GM12892 (cell line): ENCODE data around the gene BCL2L12.

Experiments used
- DNase-seq: peaks from one replicate; pipeline ENCODE4 v3.0.0; 2011; ENCODE audit not compliant: insufficient read length
- FAIRE-seq: peaks from 2 replicates; lab custom pipeline; 2011; peaks lifted over from hg19 to GRCh38; lab: Jason Lieb, UNC
- POLR2A ChIP-seq: IDR thresholded peaks from 2 replicates; pipeline ENCODE4 v1.6.1; 2011; ENCODE audit warnings: low read depth, low read length, control low read depth
- POLR2AphosphoS5 ChIP-seq: IDR thresholded peaks from 2 replicates; pipeline ENCODE4 v1.6.1; 2011; ENCODE audit warnings: low read depth, low read length, control low read depth
- TAF1 ChIP-seq: IDR thresholded peaks from 2 replicates; pipeline ENCODE4 v1.6.1; 2011; ENCODE audit warnings: low read depth, mild to moderate bottlenecking, control low read depth, low read length, borderline replicate concordance

The BCL2L12 gene

DNA sequence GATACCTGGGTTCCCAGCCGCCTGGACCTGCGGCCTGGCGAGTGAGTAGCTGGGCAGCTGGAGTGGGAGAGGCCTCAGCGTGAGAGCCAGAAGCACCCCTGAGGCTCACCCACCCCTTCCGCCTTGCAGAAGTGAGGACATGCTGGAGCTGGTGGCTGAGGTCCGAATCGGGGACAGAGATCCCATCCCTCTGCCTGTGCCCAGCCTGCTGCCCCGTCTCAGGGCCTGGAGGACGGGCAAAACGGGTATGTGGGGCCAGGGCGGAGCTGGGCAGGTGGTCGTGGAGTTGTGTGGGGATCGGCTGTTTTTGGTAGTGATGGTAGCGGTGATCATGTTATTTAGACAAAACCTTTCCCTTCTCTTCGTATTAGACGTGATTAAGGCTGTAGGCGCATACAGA, 19.1 kb upstream of the BCL2L12 start:
- no peak for TF ChIP-seq TAF1
- no peak for TF ChIP-seq POLR2A
- no peak for TF ChIP-seq POLR2AphosphoS5
- FAIRE-seq = no peak
- no peak for DNase-seq

DNA sequence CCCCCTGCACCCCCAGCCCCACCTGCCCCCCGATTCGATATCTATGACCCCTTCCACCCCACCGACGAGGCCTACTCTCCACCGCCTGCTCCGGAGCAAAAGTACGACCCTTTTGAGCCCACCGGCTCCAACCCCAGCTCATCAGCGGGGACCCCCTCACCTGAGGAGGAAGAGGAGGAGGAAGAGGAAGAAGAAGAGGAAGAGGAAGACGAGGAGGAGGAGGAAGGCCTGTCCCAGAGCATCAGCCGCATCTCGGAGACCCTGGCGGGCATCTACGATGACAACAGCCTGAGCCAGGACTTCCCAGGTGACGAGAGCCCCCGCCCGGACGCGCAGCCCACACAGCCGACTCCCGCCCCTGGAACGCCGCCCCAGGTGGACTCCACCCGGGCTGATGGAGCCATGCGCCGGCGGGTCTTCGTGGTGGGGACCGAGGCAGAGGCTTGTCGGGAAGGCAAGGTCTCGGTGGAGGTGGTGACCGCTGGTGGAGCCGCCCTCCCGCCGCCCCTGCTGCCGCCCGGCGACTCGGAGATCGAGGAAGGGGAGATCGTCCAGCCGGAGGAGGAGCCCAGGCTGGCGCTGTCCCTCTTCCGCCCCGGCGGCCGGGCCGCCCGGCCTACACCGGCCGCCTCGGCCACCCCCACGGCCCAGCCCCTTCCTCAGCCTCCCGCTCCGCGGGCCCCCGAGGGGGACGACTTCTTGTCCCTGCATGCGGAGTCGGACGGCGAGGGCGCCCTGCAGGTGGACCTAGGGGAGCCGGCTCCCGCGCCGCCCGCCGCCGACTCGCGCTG, 14.5 kb upstream of the BCL2L12 start:
- TF ChIP-seq TAF1 (no peak), POLR2A (no peak), POLR2AphosphoS5 (no peak)
- FAIRE-seq (no peak), DNase-seq (no peak)

DNA sequence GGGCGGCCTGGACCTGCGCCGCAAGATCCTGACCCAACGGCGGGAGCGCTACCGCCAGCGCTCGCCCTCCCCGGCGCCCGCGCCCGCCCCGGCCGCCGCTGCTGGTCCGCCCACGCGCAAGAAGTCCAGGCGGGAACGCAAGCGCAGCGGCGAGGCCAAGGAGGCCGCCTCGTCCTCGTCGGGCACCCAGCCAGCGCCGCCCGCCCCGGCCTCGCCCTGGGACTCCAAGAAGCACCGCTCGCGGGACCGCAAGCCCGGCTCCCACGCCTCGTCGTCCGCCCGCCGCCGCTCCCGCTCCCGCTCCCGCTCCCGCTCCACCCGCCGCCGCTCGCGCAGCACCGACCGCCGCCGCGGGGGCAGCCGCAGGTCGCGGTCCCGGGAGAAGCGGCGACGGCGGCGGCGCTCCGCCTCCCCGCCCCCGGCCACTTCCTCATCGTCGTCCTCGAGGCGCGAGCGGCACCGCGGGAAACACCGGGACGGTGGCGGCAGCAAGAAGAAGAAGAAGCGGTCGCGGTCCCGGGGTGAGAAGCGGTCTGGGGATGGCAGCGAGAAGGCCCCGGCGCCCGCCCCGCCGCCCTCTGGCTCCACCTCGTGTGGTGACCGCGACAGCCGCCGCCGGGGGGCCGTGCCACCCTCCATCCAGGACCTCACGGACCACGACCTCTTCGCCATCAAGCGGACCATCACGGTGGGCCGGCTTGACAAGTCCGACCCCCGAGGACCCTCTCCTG, 13.7 kb upstream of the BCL2L12 start:
- DNase-seq (no peak), FAIRE-seq (no peak)
- TF ChIP-seq TAF1 = no peak
- no peak for TF ChIP-seq POLR2AphosphoS5
- TF ChIP-seq POLR2A = no peak

DNA sequence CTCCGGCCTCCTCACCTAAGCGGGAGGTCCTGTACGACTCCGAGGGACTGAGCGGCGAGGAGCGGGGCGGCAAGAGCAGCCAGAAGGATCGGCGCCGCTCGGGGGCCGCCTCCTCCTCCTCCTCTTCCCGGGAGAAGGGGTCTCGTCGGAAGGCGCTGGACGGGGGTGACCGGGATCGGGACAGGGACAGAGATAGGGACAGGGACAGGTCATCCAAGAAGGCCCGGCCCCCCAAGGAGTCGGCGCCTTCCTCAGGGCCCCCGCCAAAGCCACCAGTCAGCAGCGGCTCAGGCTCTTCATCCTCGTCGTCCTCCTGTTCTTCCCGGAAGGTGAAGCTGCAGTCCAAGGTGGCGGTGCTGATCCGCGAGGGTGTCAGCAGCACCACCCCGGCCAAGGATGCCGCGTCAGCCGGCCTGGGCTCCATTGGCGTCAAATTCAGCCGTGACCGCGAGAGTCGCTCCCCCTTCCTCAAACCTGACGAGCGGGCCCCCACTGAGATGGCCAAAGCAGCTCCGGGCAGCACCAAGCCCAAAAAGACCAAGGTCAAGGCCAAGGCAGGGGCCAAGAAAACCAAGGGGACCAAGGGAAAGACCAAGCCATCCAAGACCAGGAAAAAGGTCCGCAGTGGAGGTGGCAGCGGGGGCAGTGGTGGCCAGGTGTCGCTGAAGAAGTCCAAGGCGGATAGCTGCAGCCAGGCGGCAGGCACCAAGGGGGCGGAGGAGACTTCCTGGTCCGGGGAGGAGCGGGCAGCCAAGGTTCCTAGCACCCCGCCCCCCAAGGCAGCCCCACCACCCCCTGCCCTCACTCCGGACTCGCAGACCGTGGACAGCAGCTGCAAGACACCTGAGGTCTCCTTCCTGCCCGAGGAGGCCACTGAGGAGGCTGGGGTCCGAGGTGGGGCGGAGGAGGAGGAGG, 12.9 kb upstream of the BCL2L12 start:
- FAIRE-seq = no peak
- no peak for DNase-seq
- TF ChIP-seq POLR2A = no peak
- TF ChIP-seq TAF1 = no peak

DNA sequence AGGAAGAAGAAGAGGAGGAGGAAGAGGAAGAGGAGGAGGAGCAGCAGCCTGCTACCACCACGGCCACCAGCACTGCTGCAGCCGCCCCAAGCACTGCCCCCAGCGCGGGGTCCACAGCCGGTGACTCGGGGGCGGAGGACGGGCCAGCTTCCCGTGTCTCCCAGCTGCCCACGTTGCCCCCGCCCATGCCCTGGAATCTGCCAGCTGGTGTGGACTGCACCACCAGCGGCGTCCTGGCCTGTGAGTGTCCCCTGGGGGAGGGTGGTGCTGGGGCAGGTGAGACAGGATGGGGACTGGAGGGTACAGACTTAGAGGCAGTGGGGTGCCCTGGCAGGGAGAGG, 12.3 kb upstream of the BCL2L12 start:
- no peak for FAIRE-seq
- TF ChIP-seq POLR2AphosphoS5 (no peak), POLR2A (no peak), TAF1 (no peak)
- no peak for DNase-seq

DNA sequence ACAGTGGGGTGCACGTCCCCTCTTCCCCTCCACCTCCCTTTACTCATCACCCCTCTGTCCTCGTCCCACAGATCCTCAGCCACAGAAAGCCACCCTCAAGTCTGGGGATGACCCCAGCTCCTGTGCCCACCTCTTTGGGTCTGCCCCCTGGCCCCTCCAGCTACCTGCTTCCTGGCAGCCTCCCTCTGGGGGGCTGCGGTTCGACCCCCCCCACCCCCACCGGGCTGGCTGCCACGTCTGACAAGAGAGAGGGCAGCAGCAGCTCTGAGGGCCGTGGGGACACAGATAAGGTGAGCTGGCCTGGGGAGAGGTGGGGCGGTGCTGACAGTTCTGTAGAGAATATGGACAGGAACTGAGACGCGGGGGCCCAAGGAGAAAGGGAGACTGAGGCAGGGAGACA, 11.2 kb upstream of the BCL2L12 start:
- no peak for TF ChIP-seq POLR2AphosphoS5
- TF ChIP-seq TAF1 = no peak
- TF ChIP-seq POLR2A = no peak
- FAIRE-seq = no peak
- DNase-seq = no peak

DNA sequence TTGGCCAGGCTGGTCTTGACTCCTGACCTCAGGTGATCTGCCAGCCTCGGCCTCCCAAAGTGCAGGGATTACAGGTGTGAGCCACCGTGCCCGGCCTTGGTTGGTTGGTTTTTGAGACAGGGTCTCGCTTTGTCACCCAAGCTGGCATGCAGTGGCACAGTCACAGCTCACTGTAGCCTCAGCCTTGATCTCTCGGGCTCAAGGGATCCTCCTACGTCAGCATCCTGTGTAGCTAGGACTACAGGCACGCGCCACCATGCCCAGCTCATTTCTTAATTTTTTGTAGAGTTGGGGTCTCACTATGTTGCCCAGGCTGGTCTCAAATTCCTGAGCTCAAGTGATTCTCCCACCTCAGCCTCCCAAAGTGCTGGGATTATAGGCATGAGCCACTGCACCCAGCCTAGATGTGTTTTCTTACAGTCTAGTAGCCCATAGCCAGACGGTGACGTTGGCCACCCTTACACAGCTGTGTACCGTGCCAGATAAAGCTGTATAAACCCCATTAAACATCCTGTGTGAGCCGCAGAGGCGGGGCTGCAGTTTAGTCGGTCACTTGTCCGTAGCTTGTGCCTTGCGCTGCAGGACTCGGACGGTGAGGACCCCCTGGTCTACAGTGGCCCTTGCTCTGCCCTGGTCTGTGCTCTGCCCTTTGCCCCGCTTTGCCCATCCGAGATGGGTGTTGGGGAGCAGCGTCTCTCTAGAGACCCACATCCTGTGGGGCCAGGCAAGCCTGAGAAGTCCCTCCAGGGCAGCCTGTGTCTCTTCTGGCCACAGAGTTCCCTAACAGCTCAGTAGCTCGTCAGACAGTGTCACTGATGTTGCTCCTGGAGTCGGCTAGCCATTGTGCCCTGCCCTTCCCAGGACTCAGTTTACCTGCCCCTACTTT, 9.9 kb upstream of the BCL2L12 start:
- no peak for TF ChIP-seq TAF1
- TF ChIP-seq POLR2AphosphoS5 = no peak
- no peak for TF ChIP-seq POLR2A
- no peak for FAIRE-seq
- DNase-seq = no peak

DNA sequence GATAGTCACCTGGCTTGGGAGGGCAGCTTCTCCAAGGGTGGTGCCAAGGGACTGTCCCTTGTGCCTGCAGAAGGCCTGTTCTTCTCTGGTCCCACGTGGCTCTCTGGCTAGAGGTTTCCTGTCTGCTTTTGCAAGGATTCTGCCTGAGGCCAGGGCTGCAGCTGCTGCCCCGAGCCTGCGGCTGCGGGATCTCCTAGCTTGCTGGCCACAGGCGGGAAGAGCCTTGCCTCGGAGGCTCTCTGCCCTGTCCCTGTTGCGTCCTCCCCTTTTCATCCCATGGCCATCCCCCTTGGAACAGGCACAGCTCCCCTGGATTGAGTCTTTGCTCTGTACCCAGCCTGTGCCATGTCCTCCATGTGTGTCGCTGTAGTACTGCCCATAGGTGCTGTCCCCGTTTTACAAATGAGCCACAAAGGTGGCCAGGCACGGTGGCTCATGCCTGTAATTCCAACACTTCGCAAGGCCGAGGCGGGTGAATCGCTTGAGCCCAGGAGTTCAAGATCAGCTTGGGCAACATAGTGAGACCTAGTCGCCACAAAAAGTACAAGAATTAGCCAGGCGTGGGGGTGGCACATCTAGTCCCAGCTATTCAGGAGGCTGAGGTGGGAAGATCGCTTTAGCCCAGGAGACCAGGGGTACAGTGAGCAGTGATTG, 9.2 kb upstream of the BCL2L12 start:
- TF ChIP-seq POLR2A (no peak), POLR2AphosphoS5 (no peak), TAF1 (no peak)
- no peak for DNase-seq
- FAIRE-seq = no peak

DNA sequence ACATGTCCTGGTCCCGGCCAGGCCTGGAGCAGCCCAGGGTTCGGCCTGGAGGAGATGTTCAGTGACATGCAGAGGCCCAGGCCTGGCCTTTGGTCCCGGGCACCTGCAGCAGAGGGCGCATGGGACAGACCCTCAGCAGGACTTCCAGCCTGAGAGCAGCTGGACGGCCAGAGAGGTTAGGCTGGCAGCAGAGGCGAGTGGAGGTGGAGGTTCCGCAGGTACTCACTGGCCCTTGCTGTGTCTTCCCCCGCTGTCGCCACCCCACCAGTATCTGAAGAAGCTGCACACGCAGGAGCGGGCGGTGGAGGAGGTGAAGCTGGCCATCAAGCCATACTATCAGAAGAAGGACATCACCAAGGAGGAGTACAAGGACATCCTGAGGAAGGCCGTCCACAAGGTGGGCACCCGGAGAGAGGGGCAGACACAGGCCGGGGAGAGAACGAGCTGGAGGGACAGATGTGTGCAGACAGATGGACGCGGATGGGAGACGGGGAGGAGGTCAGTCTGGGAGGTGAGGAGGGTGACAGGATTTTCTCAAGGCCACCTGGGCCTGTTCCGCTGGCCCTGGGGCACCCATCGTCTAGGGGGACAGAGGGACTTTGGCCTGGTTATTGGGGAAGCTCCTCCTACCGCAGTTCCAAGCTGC, 8.1 kb upstream of the BCL2L12 start:
- no peak for TF ChIP-seq POLR2AphosphoS5
- no peak for TF ChIP-seq POLR2A
- TF ChIP-seq TAF1 = no peak
- FAIRE-seq (no peak), DNase-seq (no peak)

DNA sequence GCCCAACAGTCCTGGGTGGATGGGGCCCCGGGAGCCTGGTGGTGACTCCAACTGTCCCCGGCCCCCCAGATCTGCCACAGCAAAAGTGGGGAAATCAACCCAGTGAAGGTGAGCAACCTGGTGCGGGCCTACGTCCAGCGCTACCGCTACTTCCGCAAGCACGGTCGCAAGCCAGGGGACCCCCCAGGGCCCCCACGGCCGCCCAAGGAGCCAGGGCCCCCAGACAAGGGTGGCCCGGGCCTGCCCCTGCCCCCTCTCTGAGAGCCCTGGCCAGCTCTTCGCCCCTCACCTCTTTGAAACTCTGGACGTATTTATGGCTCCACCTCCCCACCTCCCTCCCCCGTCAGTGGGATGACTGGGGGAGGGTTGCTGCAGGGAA, 7.6 kb upstream of the BCL2L12 start:
- DNase-seq = no peak
- no peak for TF ChIP-seq POLR2AphosphoS5
- no peak for TF ChIP-seq TAF1
- no peak for TF ChIP-seq POLR2A
- no peak for FAIRE-seq
